GM19468 (cell line): Measurements from ENCODE around the gene ITPR2.

Experiments used
- ATAC-seq: cut with Tn5 transposase; IDR thresholded peaks from one replicate; pipeline ENCODE4 v1.9.1; 2021; ENCODE audit warnings: mild to moderate bottlenecking, moderate library complexity, moderate number of reproducible peaks; ENCODE audit not compliant: unreplicated experiment; ENCODE audit errors: extremely low read depth

ITPR2 gene

GRCh38 chr12:26298785-26299621, 534.0 kb downstream of the ITPR2 start:
- ATAC-seq: peak; percentile 98

- ATAC-seq: no peak
Observed at GRCh38 chr12:26297396-26298070, 535.5 kb downstream of the ITPR2 start.

GRCh38 chr12:26295001-26295400, 538.0 kb downstream of the ITPR2 start:
- no peak for ATAC-seq

- no peak for ATAC-seq
Observed at GRCh38 chr12:26293612-26294011, 539.4 kb downstream of the ITPR2 start.

GRCh38 chr12:26292596-26292995, 540.4 kb downstream of the ITPR2 start:
- no peak for ATAC-seq

GRCh38 chr12:26290565-26290964, 542.4 kb downstream of the ITPR2 start:
- ATAC-seq: no peak

GRCh38 chr12:26287671-26288381, 545.2 kb downstream of the ITPR2 start:
- ATAC-seq: no peak
